Measurements from ENCODE around the gene GJD3. TPM values are rescaled to one million over a fixed set of nuclear protein-coding genes. Genes with fewer than 3 reads are reported as not detected.

The GJD3 gene
- total and polyA plus RNA-seq, 9 of the 15 experiments (the other 6 are each of a cell fraction or from before 2014, with no cell fraction given), result 0.17 to 0.38 TPM; not detected in 7

GRCh38 chr17:40363111-40363827 is 1.3 kb downstream of the GJD3 start (continued):
- TF ChIP-seq ZBTB40 (IDR thresholded peaks at IDR 0.05), result no peak
- no peak for TF ChIP-seq ZBTB40 (CRISPR knock-in tag; IDR thresholded peaks at IDR 0.05)
- no peak for TF ChIP-seq POLR2AphosphoS2 (IDR thresholded peaks at IDR 0.05; ENCODE audit: low read length)
- peak; percentile 99 for TF ChIP-seq HDAC6 (IDR thresholded peaks at IDR 0.05; ENCODE audit: low read depth, low read length)
- TF ChIP-seq FOXP1 (CRISPR knock-in tag; IDR thresholded peaks at IDR 0.05), result no peak
- TF ChIP-seq E2F6 (IDR thresholded peaks at IDR 0.05; ENCODE audit: borderline replicate concordance in 1 of 2, extremely low read depth in 1 of 2, insufficient read depth in 1 of 2, insufficient read length in 1 of 2, low read depth in 1 of 2, low read length in 1 of 2, poor library complexity in 1 of 2, severe bottlenecking in 1 of 2), result peak in 1 of 2 experiments; percentile 71
- peak; percentile 67 for TF ChIP-seq RBFOX2 (IDR thresholded peaks at IDR 0.05; ENCODE audit: low read depth, low read length)
- TF ChIP-seq POLR2G (IDR thresholded peaks at IDR 0.05; ENCODE audit: low read depth, low read length), result peak; percentile 37
- no peak for TF ChIP-seq SAP30 (IDR thresholded peaks at IDR 0.05; ENCODE audit: borderline replicate concordance, insufficient read depth, low read depth, low read length, poor library complexity, severe bottlenecking)
- no peak for TF ChIP-seq THAP12 (CRISPR knock-in tag; IDR thresholded peaks at IDR 0.05)
- peak; percentile 52 for TF ChIP-seq ZFX (CRISPR knock-in tag; IDR thresholded peaks at IDR 0.05)
- TF ChIP-seq USF1 (CRISPR knock-in tag; IDR thresholded peaks at IDR 0.05), result no peak
- no peak for TF ChIP-seq ZNF699 (CRISPR knock-in tag; IDR thresholded peaks at IDR 0.05; ENCODE audit: insufficient replicate concordance)

Data from K562 (cell line).